ENCODE data around the gene FAM120A. TPM values are rescaled to one million over a fixed set of nuclear protein-coding genes. Genes with fewer than 3 reads are reported as not detected.

Gene FAM120A
- total and polyA plus RNA-seq, 2 of the 13 experiments (the other 11 are each of a cell fraction or from before 2014, with no cell fraction given), result 41.3 to 44.4 TPM

GRCh38 chr9:93601666-93602065, 150.2 kb downstream of the FAM120A start:
- POLR2A ChIA-PET, result no interaction called here
- Histone ChIP-seq H3K4me2 (ENCODE audit: low read depth, low read length) (no peak overlapping the region), H3K79me2 (ENCODE audit: insufficient read depth, low read length) (peaks cover 19% of the 10 kb centered on the region), H3K36me3 (replicated peaks in 1 of 2; ENCODE audit: control insufficient read depth in 1 of 2, insufficient read depth in 2 of 2, low read length in 2 of 2) (no peaks in the 10 kb centered on the region), H2AFZ (ENCODE audit: low read length) (no peak overlapping the region), H4K20me1 (ENCODE audit: insufficient read depth, low read length) (no peaks in the 10 kb centered on the region), H3K9me3 (ENCODE audit: low read length) (no peaks in the 10 kb centered on the region), H3K4me1 (ENCODE audit: insufficient read depth, low read length) (peaks cover 10% of the 10 kb centered on the region), H3K27ac (ENCODE audit: extremely low read length, insufficient read depth, low read length) (no peak overlapping the region), H3K27me3 (ENCODE audit: control insufficient read depth in 1 of 2, insufficient read depth in 2 of 2, low read length in 2 of 2) (no peaks in the 10 kb centered on the region), H3K4me3 (replicated peaks in 1 of 3; ENCODE audit: insufficient read depth in 1 of 3, low read depth in 2 of 3, low read length in 3 of 3) (no peak overlapping the region), H3K9ac (ENCODE audit: insufficient read depth, low read depth, low read length) (no peak overlapping the region)
- FAIRE-seq, result no peak
- CTCF ChIA-PET (ENCODE audit: low intra/inter-chr PET ratio, low total read pairs), result no interaction called here
- no peak for ATAC-seq
- DNase-seq (ENCODE audit: low spot score), result no peak
- BruUV-seq (replicated peaks), result no TSS peak
- WGBS (ENCODE audit: low lambda C conversion rate), result 95% methylated on average over 4 of the region's 5 CpGs
- intact Hi-C loops (cut with micrococcal nuclease; ENCODE audit: unreplicated experiment) (no loop called here), in situ Hi-C loops (cut with HindIII; ENCODE audit: extremely low pct_ligation_motif_present, low pct_unique_long_range_greater_than_20kb) (no loop called here)
- TF ChIP-seq SSRP1 (CRISPR knock-in tag; IDR thresholded peaks at IDR 0.05) (no peak), ZNF326 (CRISPR knock-in tag; IDR thresholded peaks at IDR 0.05; ENCODE audit: borderline replicate concordance) (no peak), ETS1 (CRISPR knock-in tag; IDR thresholded peaks at IDR 0.05) (no peak), ZSCAN30 (CRISPR knock-in tag; IDR thresholded peaks at IDR 0.05) (no peak), GMEB2 (CRISPR knock-in tag; IDR thresholded peaks at IDR 0.05; ENCODE audit: low read depth) (no peak), IRF9 (CRISPR knock-in tag; IDR thresholded peaks at IDR 0.05; ENCODE audit: borderline replicate concordance) (no peak), KAT7 (CRISPR knock-in tag; IDR thresholded peaks at IDR 0.05; ENCODE audit: borderline replicate concordance) (no peak), HHEX (CRISPR knock-in tag; IDR thresholded peaks at IDR 0.05) (no peak), ZNF557 (CRISPR knock-in tag; IDR thresholded peaks at IDR 0.05) (no peak), EHMT2 (IDR thresholded peaks at IDR 0.05; ENCODE audit: borderline replicate concordance, low read depth, low read length) (no peak), HNF4G (IDR thresholded peaks at IDR 0.05; ENCODE audit: borderline replicate concordance, low read depth, low read length) (no peak), HNF4G (CRISPR knock-in tag; IDR thresholded peaks at IDR 0.05; ENCODE audit: borderline replicate concordance, low read depth) (no peak), AHR (CRISPR knock-in tag; IDR thresholded peaks at IDR 0.05) (no peak), YEATS4 (CRISPR knock-in tag; IDR thresholded peaks at IDR 0.05; ENCODE audit: borderline replicate concordance) (no peak)

Data from HepG2 (cell line).